Measurements from ENCODE around the gene ADAM10. TPM values are rescaled to one million over a fixed set of nuclear protein-coding genes. Genes with fewer than 3 reads are reported as not detected.
A peak's percentile ranks its signal among the peaks of the same experiment; 100 is the strongest.

The ADAM10 gene
- total RNA-seq, 2 experiments from 2014 or later: 61.9 to 103 TPM

DNA sequence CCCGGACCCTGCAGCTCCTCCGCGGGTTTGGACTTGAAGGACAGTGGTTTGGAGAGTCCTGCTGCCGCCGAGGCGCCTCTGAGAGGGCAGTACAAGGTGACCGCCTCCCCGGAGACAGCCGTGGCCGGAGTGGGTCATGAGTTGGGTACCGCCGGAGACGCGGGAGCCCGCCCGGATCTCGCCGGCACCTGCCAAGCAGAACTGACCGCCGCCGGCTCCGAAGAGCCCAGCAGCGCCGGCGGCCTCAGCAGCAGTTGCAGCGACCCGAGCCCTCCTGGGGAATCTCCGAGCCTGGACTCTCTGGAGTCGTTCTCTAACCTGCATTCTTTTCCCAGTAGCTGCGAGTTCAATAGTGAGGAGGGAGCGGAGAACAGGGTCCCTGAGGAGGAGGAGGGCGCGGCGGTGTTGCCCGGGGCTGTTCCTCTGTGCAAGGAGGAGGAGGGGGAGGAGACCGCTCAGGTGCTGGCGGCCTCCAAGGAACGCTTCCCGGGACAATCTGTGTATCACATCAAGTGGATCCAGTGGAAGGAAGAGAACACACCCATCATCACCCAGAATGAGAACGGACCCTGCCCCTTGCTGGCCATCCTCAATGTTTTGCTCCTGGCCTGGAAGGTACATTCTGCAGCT lies 22.2 kb upstream of the ADAM10 start:
- Histone ChIP-seq H3K79me2 (ENCODE audit: insufficient read depth, low read depth, low read length) (peaks cover 14% of the 10 kb centered on the region; the same call in 1 of the 2 replicates), H3K36me3 (ENCODE audit: insufficient read depth, low read length) (no peaks in the 10 kb centered on the region), H2AFZ (ENCODE audit: low read length) (peak overlapping the region; percentile 83), H3K27ac (ENCODE audit: low read depth, low read length, poor library complexity, severe bottlenecking) (peak overlapping the region; percentile 31), H3K4me2 (ENCODE audit: low read length) (peak overlapping the region; percentile 88), H3K4me1 (ENCODE audit: insufficient read depth, low read length, poor library complexity, severe bottlenecking) (peaks cover 34% of the 10 kb centered on the region), H3K9me3 (ENCODE audit: low read length) (no peaks in the 10 kb centered on the region), H3K9me2 (ENCODE audit: insufficient read depth, low read length) (no peaks in the 10 kb centered on the region), H3K4me3 (ENCODE audit: low read depth, low read length, poor library complexity, severe bottlenecking) (peak overlapping the region; percentile 90), H4K20me1 (ENCODE audit: insufficient read depth, low read length) (no peaks in the 10 kb centered on the region)
- ChIA-PET CTCF (ENCODE audit: unreplicated experiment) (interaction anchor here (0.6 to 2.5 kb wide), 5 partner anchors 16 to 560 kb away, joined by 3 to 10 read pairs (median 4); no protein-coding TSS in a partner anchor), POLR2A (interaction anchor here (0.6 to 2.0 kb wide), 14 partner anchors 9 to 641 kb away, joined by 3 to 12 read pairs (median 3); no protein-coding TSS in a partner anchor)
- DNase-seq (ENCODE audit: low spot score): peak; percentile 22
- TF ChIP-seq, protein P1, sequence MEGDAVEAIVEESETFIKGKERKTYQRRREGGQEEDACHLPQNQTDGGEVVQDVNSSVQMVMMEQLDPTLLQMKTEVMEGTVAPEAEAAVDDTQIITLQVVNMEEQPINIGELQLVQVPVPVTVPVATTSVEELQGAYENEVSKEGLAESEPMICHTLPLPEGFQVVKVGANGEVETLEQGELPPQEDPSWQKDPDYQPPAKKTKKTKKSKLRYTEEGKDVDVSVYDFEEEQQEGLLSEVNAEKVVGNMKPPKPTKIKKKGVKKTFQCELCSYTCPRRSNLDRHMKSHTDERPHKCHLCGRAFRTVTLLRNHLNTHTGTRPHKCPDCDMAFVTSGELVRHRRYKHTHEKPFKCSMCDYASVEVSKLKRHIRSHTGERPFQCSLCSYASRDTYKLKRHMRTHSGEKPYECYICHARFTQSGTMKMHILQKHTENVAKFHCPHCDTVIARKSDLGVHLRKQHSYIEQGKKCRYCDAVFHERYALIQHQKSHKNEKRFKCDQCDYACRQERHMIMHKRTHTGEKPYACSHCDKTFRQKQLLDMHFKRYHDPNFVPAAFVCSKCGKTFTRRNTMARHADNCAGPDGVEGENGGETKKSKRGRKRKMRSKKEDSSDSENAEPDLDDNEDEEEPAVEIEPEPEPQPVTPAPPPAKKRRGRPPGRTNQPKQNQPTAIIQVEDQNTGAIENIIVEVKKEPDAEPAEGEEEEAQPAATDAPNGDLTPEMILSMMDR (conservative IDR thresholded peaks at IDR 0.05; ENCODE audit: low read length): no peak
- no peak for TF ChIP-seq EZH2phosphoT487 (IDR thresholded peaks at IDR 0.05; ENCODE audit: borderline replicate concordance, low read depth, low read length)
- intact Hi-C loops (cut with micrococcal nuclease; ENCODE audit: unreplicated experiment): loop anchor here (1.0 to 5.0 kb wide), 3 partner anchors 23 to 499 kb away; partner anchors contain the start of gene SLTM
- no TSS peak for BruUV-seq (replicated peaks)

DNA sequence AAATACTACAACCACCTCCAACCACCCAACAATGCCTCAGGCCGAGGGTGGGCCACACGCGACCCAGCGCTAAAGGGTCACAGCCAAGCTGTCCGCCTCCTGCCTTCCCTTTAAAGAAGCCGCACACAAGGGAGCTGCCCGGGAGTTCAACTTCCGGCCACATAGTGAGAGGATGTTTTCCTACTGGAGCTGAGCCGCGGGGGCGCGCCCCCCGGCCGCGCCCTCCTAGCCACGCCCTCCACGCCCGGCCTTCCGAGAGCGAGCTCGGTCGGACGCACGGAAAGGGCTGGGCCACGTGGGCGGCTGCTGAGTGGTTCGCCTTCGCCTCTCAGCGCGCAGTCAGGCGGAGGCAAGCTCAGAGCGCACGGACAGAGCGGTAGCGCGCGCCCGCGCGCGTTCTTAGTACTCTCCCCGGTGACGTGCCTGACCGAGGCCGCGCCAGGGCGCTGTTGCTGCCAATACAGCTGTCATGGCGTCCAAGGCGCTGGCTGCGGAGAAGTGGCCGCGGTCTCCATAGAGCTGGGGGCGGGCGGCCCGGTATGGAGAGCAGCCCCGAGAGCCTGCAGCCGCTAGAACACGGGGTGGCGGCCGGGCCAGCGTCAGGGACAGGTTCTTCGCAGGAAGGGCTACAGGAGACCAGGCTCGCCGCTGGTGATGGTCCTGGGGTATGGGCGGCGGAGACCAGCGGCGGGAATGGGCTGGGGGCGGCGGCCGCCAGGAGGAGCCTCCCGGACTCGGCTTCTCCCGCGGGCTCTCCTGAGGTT lies 21.5 kb upstream of the ADAM10 start, which contains the start of gene MINDY2:
MINDY2 (plus strand) TSS at position 446 of the 764 bp plus-strand sequence; CDS start at position 540, 94 bp downstream.
- Histone ChIP-seq H3K36me3 (ENCODE audit: insufficient read depth, low read length) (no peaks in the 10 kb centered on the region), H3K9me2 (ENCODE audit: insufficient read depth, low read length) (no peaks in the 10 kb centered on the region), H3K9me3 (ENCODE audit: low read length) (no peaks in the 10 kb centered on the region), H2AFZ (ENCODE audit: low read length) (peak within 1 kb of the TSS; percentile 98), H3K4me1 (ENCODE audit: insufficient read depth, low read length, poor library complexity, severe bottlenecking) (peaks cover 31% of the 10 kb centered on the region), H3K27ac (ENCODE audit: low read depth, low read length, poor library complexity, severe bottlenecking) (peak within 1 kb of the TSS; percentile 59), H4K20me1 (ENCODE audit: insufficient read depth, low read length) (no peaks in the 10 kb centered on the region), H3K79me2 (ENCODE audit: insufficient read depth, low read depth, low read length) (peaks cover 14% of the 10 kb centered on the region; the same call in 1 of the 2 replicates), H3K4me3 (ENCODE audit: low read depth, low read length, poor library complexity, severe bottlenecking) (peak within 1 kb of the TSS; percentile 90), H3K4me2 (ENCODE audit: low read length) (peak within 1 kb of the TSS; percentile 95)
- ChIA-PET CTCF (ENCODE audit: unreplicated experiment) (interaction anchor here (0.6 to 2.5 kb wide), 5 partner anchors 15 to 559 kb away, joined by 3 to 10 read pairs (median 4); no protein-coding TSS in a partner anchor), POLR2A (interaction anchor here (0.6 to 2.5 kb wide), 26 partner anchors 10 to 1627 kb away, joined by 3 to 30 read pairs (median 4); partner anchors contain the start of genes ADAM10 and SLTM)
- intact Hi-C loops (cut with micrococcal nuclease; ENCODE audit: unreplicated experiment): loop anchor here (1.0 to 5.0 kb wide), 3 partner anchors 23 to 499 kb away; partner anchors contain the start of gene SLTM
- DNase-seq (ENCODE audit: low spot score): peak; percentile 99
- BruUV-seq (replicated peaks): no TSS peak
- TF ChIP-seq EZH2phosphoT487 (IDR thresholded peaks at IDR 0.05; ENCODE audit: borderline replicate concordance, low read depth, low read length): no peak
- TF ChIP-seq, protein P1 (conservative IDR thresholded peaks at IDR 0.05; ENCODE audit: low read length): peak; percentile 53; the same call in 1 of the 2 replicates
